OCI-LY3 (cell line): Measurements from ENCODE around the gene NPLOC4.
"Not testable (repeated sequence)": the region's sequence is repeated elsewhere in the genome, so short reads cannot be mapped to it uniquely, and the experiment has no call there.

Source experiments
- EZH2phosphoT487 ChIP-seq: fragments of 200-600 bp; shearing (Covaris generic); IDR thresholded peaks from 2 replicates; pipeline ENCODE4 v1.6.1; 2018; ENCODE audit warnings: antibody characterized with exemption, mixed run types, low read depth
- TF ChIP-seq, protein P1 (sequence below): fragments of 200-600, 300-600 bp; sonication (generic); IDR thresholded peaks from 2 replicates; pipeline ENCODE4 v1.5.1; 2014; ENCODE audit warnings: antibody characterized with exemption, low read length, low read depth

DNA sequence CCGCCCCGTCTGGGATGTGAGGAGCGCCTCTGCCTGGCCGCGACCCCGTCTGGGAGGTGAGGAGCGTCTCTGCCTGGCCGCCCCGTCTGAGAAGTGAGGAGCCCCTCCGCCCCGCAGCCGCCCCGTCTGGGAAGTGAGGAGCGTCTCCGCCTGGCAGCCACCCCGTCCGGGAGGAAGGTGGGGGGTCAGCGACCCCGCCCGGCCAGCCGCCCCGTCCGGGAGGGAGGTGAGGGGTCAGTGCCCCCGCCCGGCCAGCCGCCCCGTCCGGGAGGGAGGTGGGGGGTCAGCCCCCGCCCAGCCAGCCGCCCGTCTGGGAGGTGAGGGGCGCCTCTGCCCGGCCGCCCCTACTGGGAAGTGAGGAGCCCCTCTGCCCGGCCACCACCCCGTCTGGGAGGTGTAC, 18.6 kb downstream of the NPLOC4 start:
- TF ChIP-seq, protein P1, sequence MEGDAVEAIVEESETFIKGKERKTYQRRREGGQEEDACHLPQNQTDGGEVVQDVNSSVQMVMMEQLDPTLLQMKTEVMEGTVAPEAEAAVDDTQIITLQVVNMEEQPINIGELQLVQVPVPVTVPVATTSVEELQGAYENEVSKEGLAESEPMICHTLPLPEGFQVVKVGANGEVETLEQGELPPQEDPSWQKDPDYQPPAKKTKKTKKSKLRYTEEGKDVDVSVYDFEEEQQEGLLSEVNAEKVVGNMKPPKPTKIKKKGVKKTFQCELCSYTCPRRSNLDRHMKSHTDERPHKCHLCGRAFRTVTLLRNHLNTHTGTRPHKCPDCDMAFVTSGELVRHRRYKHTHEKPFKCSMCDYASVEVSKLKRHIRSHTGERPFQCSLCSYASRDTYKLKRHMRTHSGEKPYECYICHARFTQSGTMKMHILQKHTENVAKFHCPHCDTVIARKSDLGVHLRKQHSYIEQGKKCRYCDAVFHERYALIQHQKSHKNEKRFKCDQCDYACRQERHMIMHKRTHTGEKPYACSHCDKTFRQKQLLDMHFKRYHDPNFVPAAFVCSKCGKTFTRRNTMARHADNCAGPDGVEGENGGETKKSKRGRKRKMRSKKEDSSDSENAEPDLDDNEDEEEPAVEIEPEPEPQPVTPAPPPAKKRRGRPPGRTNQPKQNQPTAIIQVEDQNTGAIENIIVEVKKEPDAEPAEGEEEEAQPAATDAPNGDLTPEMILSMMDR, result not testable (repeated sequence)
- TF ChIP-seq EZH2phosphoT487, result not testable (repeated sequence)
